PFSK-1 (cell line): ENCODE data around the gene IL12RB1.

ENCODE experiments used
- FOXP2 ChIP-seq: optimal IDR thresholded peaks from 2 replicates; pipeline ENCODE3; 2011; ENCODE audit warnings: borderline replicate concordance, control low read depth, inconsistent platforms; ENCODE audit not compliant: insufficient read depth; ENCODE audit errors: extremely low read length, extremely low read depth
- POLR2AphosphoS5 ChIP-seq: IDR thresholded peaks from 2 replicates; pipeline ENCODE4 v1.6.1; 2012; ENCODE audit warnings: low read depth, mild to moderate bottlenecking, control low read depth, low read length, moderate library complexity
- REST ChIP-seq, 2 experiments: IDR thresholded peaks; 2 replicates each; pipeline versions ENCODE4 v1.6.1 to v1.8.0; 2011 to 2012; ENCODE audit warnings: low read depth in 2 of 2, low read length in 2 of 2, control low read depth in 1 of 2, inconsistent platforms in 1 of 2, mild to moderate bottlenecking in 1 of 2, moderate library complexity in 1 of 2; ENCODE audit not compliant: insufficient read depth in 1 of 2
- SIN3A ChIP-seq: IDR thresholded peaks from 2 replicates; pipeline ENCODE4 v1.6.1; 2012; ENCODE audit warnings: mild to moderate bottlenecking, low read length, moderate library complexity, borderline replicate concordance; ENCODE audit not compliant: insufficient read depth

DNA sequence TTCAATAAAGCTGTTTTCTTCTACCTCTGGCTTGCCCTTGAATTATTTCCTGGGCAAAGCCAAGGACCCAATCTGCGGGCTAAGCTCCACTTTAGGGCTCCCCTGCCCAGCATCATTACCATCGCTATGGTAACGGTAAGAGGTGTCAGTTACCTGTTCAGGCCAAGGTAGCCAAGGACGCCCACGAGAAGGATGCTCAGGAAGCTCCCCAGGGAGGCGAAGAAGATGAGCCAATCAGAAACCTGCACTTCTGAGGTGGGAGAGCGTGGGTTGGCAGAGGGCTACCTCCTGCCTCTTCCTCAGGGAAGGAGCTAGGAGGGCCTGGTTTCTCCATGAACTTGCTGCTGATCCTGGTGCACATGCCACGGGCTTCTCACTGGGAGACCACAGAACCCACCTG, 24.7 kb downstream of the IL12RB1 start:
- TF ChIP-seq REST (IDR thresholded peaks at IDR 0.05; ENCODE audit: insufficient read depth in 1 of 2, low read depth in 2 of 2, low read length in 2 of 2) (no peak), SIN3A (no peak), POLR2AphosphoS5 (no peak), FOXP2 (no peak)
